Measurements from ENCODE around the gene PAPPA2.

The PAPPA2 gene

GRCh38 chr1:176877557-176877956 lies 414.6 kb downstream of the PAPPA2 start:
- Mint-ChIP-seq H3K27me3 (peaks cover 0 to 9% of the 10 kb centered on the region in 2 donors), H3K9me3 (peaks cover 0 to 6% of the 10 kb centered on the region in 2 donors), H3K4me3 (no peak overlapping the region), H3K27ac (no peak overlapping the region), H3K36me3 (ENCODE audit: insufficient read depth) (no peaks in the 10 kb centered on the region), H3K4me1 (ENCODE audit: low read depth in 2 of 2) (peaks cover 0 to 1% of the 10 kb centered on the region in 2 donors)
- ATAC-seq (replicated peaks) (no peak), DNase-seq (no peak)

- no peak for ATAC-seq (replicated peaks)
- no peak for DNase-seq
- Mint-ChIP-seq H3K4me3 (no peak overlapping the region), H3K4me1 (ENCODE audit: low read depth in 2 of 2) (peaks cover 0 to 1% of the 10 kb centered on the region in 2 donors), H3K9me3 (peaks cover 0 to 3% of the 10 kb centered on the region in 2 donors), H3K36me3 (ENCODE audit: insufficient read depth) (no peaks in the 10 kb centered on the region), H3K27me3 (peaks cover 0 to 9% of the 10 kb centered on the region in 2 donors), H3K27ac (no peak overlapping the region)
Measured at GRCh38 chr1:176878750-176879536, 416.0 kb downstream of the PAPPA2 start.

GRCh38 chr1:176879784-176880620 lies 417.0 kb downstream of the PAPPA2 start:
- peaks cover 0 to 9% of the 10 kb centered on the region in 2 donors for H3K27me3 Mint-ChIP-seq
- H3K9me3 Mint-ChIP-seq: no peaks in the 10 kb centered on the region
- H3K4me3 Mint-ChIP-seq: no peak overlapping the region
- no peak overlapping the region for H3K27ac Mint-ChIP-seq
- no peak for DNase-seq
- ATAC-seq (replicated peaks): no peak
- H3K36me3 Mint-ChIP-seq (ENCODE audit: insufficient read depth): no peaks in the 10 kb centered on the region
- peaks cover 0 to 1% of the 10 kb centered on the region in 2 donors for H3K4me1 Mint-ChIP-seq (ENCODE audit: low read depth in 2 of 2)

- no peak overlapping the region for H3K27ac Mint-ChIP-seq
- no peaks in the 10 kb centered on the region for H3K36me3 Mint-ChIP-seq (ENCODE audit: insufficient read depth)
- H3K4me3 Mint-ChIP-seq: no peak overlapping the region
- ATAC-seq (replicated peaks) (no peak), DNase-seq (peak in 1 of 3 experiments; percentile 4)
- H3K27me3 Mint-ChIP-seq: peaks cover 0 to 9% of the 10 kb centered on the region in 2 donors
- H3K9me3 Mint-ChIP-seq: peaks cover 0 to 1% of the 10 kb centered on the region in 2 donors
- peaks cover 0 to 1% of the 10 kb centered on the region in 2 donors for H3K4me1 Mint-ChIP-seq (ENCODE audit: low read depth in 2 of 2)
Measured at GRCh38 chr1:176880955-176881595, 418.1 kb downstream of the PAPPA2 start.

GRCh38 chr1:176884286-176884685 lies 421.3 kb downstream of the PAPPA2 start:
- no peak overlapping the region for H3K27ac Mint-ChIP-seq
- peaks cover 0 to 1% of the 10 kb centered on the region in 2 donors for H3K4me1 Mint-ChIP-seq (ENCODE audit: low read depth in 2 of 2)
- ATAC-seq (replicated peaks) (no peak), DNase-seq (no peak)
- no peaks in the 10 kb centered on the region for H3K36me3 Mint-ChIP-seq (ENCODE audit: insufficient read depth)
- peaks cover 6% of the 10 kb centered on the region in 2 donors for H3K9me3 Mint-ChIP-seq
- H3K27me3 Mint-ChIP-seq: peaks cover 0 to 3% of the 10 kb centered on the region in 2 donors
- H3K4me3 Mint-ChIP-seq: no peak overlapping the region

DNA sequence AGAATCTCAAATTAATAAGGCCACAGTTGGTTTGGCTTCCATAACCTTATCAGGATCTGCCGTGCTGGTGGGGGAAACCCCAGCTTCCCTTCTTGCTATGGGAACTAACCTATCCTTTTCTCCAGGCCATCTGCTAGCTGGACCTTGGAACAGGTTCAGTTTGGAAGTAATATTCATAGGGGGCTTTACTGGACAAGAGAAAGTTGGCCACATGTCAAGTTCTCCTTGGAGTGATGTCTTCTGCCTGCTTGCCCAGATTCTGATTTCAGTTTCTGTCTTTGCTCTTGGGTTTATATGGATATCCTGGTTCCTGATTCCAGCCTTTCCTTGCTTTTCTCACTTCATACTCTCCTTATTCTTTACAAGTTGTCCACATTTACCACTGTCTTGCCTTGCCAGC lies 421.9 kb downstream of the PAPPA2 start:
- peaks cover 6 to 7% of the 10 kb centered on the region in 2 donors for H3K9me3 Mint-ChIP-seq
- no peak overlapping the region for H3K27ac Mint-ChIP-seq

DNA sequence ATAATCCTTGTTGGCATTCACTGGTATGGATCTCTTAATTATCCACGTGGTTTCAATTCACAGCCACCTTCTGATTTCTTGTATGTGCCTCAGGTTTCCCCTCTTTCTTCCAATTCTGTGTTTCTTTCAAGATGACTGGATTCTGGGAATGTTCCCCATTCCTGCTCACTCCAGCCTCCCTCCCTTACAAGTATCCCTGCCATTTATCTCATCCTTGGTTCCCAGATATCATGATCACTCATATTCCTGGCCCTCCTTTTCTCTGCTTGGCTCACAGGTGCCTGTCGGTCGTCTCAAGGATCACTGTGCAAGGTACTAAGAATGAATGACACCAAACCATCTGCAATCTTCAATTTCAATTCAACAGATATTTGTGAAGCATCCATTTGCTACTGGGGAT lies 422.4 kb downstream of the PAPPA2 start:
- Mint-ChIP-seq H3K4me3 (no peak overlapping the region), H3K4me1 (ENCODE audit: low read depth in 2 of 2) (no peaks in the 10 kb centered on the region), H3K9me3 (peaks cover 6 to 11% of the 10 kb centered on the region in 2 donors), H3K36me3 (ENCODE audit: insufficient read depth) (no peaks in the 10 kb centered on the region), H3K27me3 (no peaks in the 10 kb centered on the region), H3K27ac (no peak overlapping the region)
- no peak for ATAC-seq (replicated peaks)
- DNase-seq: no peak

More for the DNA sequence above, 421.9 kb downstream of the PAPPA2 start:
- Mint-ChIP-seq H3K4me3 (no peak overlapping the region), H3K27me3 (no peaks in the 10 kb centered on the region), H3K36me3 (ENCODE audit: insufficient read depth) (no peaks in the 10 kb centered on the region), H3K4me1 (ENCODE audit: low read depth in 2 of 2) (peaks cover 0 to 1% of the 10 kb centered on the region in 2 donors)
- ATAC-seq (replicated peaks): no peak
- no peak for DNase-seq

DNA sequence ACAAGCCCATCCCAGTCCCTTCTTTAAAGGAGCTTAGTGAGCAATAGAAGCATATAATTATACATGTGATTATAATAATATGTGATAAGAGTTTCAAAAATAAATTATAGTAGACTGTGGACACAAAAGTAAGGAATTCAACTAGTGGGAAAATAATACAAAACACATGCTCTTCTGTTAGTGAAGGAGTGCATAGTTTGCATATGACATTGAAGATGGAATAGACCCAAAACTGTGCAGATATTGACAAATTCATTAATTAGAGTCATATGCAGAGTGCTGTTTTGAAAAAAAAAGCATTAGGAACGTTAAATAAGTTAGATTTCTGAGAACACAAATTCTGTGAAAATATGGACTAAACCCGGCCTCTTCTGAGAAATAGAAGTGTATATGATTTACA lies 422.8 kb downstream of the PAPPA2 start:
- no peaks in the 10 kb centered on the region for H3K36me3 Mint-ChIP-seq (ENCODE audit: insufficient read depth)
- no peak for DNase-seq
- no peaks in the 10 kb centered on the region for H3K4me1 Mint-ChIP-seq (ENCODE audit: low read depth in 2 of 2)
- ATAC-seq (replicated peaks): no peak
- peaks cover 6 to 11% of the 10 kb centered on the region in 2 donors for H3K9me3 Mint-ChIP-seq
- H3K27ac Mint-ChIP-seq: no peak overlapping the region
- H3K27me3 Mint-ChIP-seq: no peaks in the 10 kb centered on the region
- no peak overlapping the region for H3K4me3 Mint-ChIP-seq

- H3K27me3 Mint-ChIP-seq: no peaks in the 10 kb centered on the region
Measured at GRCh38 chr1:176888471-176889032, 425.6 kb downstream of the PAPPA2 start.

GRCh38 chr1:176893625-176894352 lies 430.8 kb downstream of the PAPPA2 start:
- no peak overlapping the region for H3K4me3 Mint-ChIP-seq
- DNase-seq: no peak
- H3K27me3 Mint-ChIP-seq: peaks cover 6 to 9% of the 10 kb centered on the region in 2 donors
- no peaks in the 10 kb centered on the region for H3K36me3 Mint-ChIP-seq (ENCODE audit: insufficient read depth)
- ATAC-seq (replicated peaks): no peak
- H3K9me3 Mint-ChIP-seq: peaks cover 0 to 5% of the 10 kb centered on the region in 2 donors
- no peak overlapping the region for H3K27ac Mint-ChIP-seq
- H3K4me1 Mint-ChIP-seq (ENCODE audit: low read depth in 2 of 2): peaks cover 4 to 7% of the 10 kb centered on the region in 2 donors

More at GRCh38 chr1:176888471-176889032, 425.6 kb downstream of the PAPPA2 start:
- no peak for DNase-seq
- ATAC-seq (replicated peaks): no peak
- Mint-ChIP-seq H3K4me3 (no peak overlapping the region), H3K9me3 (peaks cover 6 to 11% of the 10 kb centered on the region in 2 donors), H3K27ac (no peak overlapping the region), H3K4me1 (ENCODE audit: low read depth in 2 of 2) (no peaks in the 10 kb centered on the region), H3K36me3 (ENCODE audit: insufficient read depth) (no peaks in the 10 kb centered on the region)

- H3K36me3 Mint-ChIP-seq (ENCODE audit: insufficient read depth): no peaks in the 10 kb centered on the region
- peaks cover 6 to 9% of the 10 kb centered on the region in 2 donors for H3K27me3 Mint-ChIP-seq
- no peak overlapping the region for H3K4me3 Mint-ChIP-seq
- peaks cover 0 to 5% of the 10 kb centered on the region in 2 donors for H3K9me3 Mint-ChIP-seq
- no peak overlapping the region for H3K27ac Mint-ChIP-seq
- ATAC-seq (replicated peaks): no peak
- H3K4me1 Mint-ChIP-seq (ENCODE audit: low read depth in 2 of 2): peaks cover 4 to 7% of the 10 kb centered on the region in 2 donors
- DNase-seq: no peak
Measured at GRCh38 chr1:176894450-176894849, 431.5 kb downstream of the PAPPA2 start.
